A673 (cell line): ENCODE results near the gene MCRS1.

ENCODE experiments used
- EZH2 ChIP-seq: fragments of 200-600 bp; sonication (generic); IDR thresholded peaks from 2 replicates; pipeline ENCODE4 v1.6.1; 2017; ENCODE audit warnings: borderline replicate concordance, low read depth, mild to moderate bottlenecking, mixed read lengths, antibody characterized with exemption, low read length; ENCODE audit not compliant: poor library complexity, severe bottlenecking
- TF ChIP-seq, protein P1 (sequence below): fragments of 300-800, 200-600 bp; sonication (generic); conservative IDR thresholded peaks from 2 replicates; pipeline ENCODE4 v1.5.1; 2017; ENCODE audit warnings: low read depth, mild to moderate bottlenecking, antibody characterized with exemption, low read length, moderate library complexity, mixed read lengths

DNA sequence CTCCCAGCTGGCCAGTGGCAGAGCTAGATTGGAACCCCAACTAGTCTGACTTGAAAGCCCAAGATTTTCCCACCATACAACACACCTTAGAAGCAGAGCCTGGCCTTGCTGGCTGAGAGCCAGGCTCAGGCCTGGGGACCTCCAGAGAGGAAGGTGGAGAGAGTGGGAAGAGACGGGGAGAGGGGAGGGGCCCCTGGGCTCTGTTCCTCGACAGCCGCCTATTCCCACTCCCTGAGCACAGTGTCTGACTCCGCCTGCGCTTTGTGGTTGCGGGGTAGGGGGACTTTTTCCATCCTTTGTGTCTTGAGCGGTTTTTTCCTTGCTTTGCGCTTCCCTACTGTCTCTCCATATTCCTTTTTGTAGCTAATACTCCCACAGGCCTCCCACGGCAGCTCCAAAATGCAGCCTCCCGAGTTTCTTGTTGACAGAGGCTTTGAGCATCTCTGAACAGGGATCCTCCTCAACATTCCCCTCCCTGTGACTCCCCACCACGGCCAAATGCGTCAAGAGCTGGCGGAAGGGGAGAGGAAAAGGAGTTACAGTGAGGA, 33.1 kb downstream of the MCRS1 start:
- TF ChIP-seq, protein P1, sequence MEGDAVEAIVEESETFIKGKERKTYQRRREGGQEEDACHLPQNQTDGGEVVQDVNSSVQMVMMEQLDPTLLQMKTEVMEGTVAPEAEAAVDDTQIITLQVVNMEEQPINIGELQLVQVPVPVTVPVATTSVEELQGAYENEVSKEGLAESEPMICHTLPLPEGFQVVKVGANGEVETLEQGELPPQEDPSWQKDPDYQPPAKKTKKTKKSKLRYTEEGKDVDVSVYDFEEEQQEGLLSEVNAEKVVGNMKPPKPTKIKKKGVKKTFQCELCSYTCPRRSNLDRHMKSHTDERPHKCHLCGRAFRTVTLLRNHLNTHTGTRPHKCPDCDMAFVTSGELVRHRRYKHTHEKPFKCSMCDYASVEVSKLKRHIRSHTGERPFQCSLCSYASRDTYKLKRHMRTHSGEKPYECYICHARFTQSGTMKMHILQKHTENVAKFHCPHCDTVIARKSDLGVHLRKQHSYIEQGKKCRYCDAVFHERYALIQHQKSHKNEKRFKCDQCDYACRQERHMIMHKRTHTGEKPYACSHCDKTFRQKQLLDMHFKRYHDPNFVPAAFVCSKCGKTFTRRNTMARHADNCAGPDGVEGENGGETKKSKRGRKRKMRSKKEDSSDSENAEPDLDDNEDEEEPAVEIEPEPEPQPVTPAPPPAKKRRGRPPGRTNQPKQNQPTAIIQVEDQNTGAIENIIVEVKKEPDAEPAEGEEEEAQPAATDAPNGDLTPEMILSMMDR: no peak
- no peak for TF ChIP-seq EZH2
